Lung (tissue), 12 donors: ENCODE data around the gene TANC2. TPM values are rescaled to one million over a fixed set of nuclear protein-coding genes. Genes with fewer than 3 reads are reported as not detected.

Experiments used
- ATAC-seq: fragments of 200-7000 bp; cut with Tn5 transposase; one replicate; pipeline ENCODE4 v1.9.1; 2020; ENCODE audit warnings: moderate number of reproducible peaks; ENCODE audit not compliant: insufficient read depth, low FRiP score
- DNase-seq, 3 donors: peaks; one replicate each; pipeline ENCODE4 v3.0.0-alpha.2; 2013 to 2017
- H3K27ac ChIP-seq, 2 donors: one replicate each; pipeline ENCODE4 v1.5.1; 2013; ENCODE audit warnings: mild to moderate bottlenecking in 2 of 2, moderate library complexity in 2 of 2, control low read depth in 1 of 2, inconsistent platforms in 1 of 2, low read depth in 1 of 2, low read length in 1 of 2
- H3K27me3 ChIP-seq, 3 donors: one replicate each; pipeline ENCODE4 v1.5.1; 2013; ENCODE audit warnings: low read length in 2 of 3; ENCODE audit not compliant: control insufficient read depth in 3 of 3, insufficient read depth in 3 of 3
- H3K36me3 ChIP-seq, 4 donors: one replicate each; pipeline ENCODE4 v1.5.1; 2013; ENCODE audit warnings: low read length in 4 of 4, mild to moderate bottlenecking in 1 of 4, moderate library complexity in 1 of 4; ENCODE audit not compliant: control insufficient read depth in 4 of 4, insufficient read depth in 4 of 4
- H3K4me1 ChIP-seq, 5 donors: one replicate each; pipeline ENCODE4 v1.5.1; 2013; ENCODE audit warnings: low read length in 5 of 5, mild to moderate bottlenecking in 2 of 5, moderate library complexity in 1 of 5; ENCODE audit not compliant: control insufficient read depth in 5 of 5, insufficient read depth in 5 of 5
- H3K4me3 ChIP-seq: one replicate; pipeline ENCODE4 v1.5.1; 2013; ENCODE audit warnings: mild to moderate bottlenecking, control low read depth, moderate library complexity
- H3K9ac ChIP-seq, 2 donors: one replicate each; pipeline ENCODE4 v1.5.1; 2013; ENCODE audit warnings: low read length in 2 of 2, control low read depth in 1 of 2; ENCODE audit not compliant: insufficient read depth in 1 of 2
- H3K9me3 ChIP-seq, 4 donors: one replicate each; pipeline ENCODE4 v1.5.1; 2013; ENCODE audit warnings: low read length in 3 of 4, mild to moderate bottlenecking in 1 of 4, moderate library complexity in 1 of 4; ENCODE audit not compliant: control insufficient read depth in 4 of 4, insufficient read depth in 3 of 4
- CTCF ChIP-seq: IDR thresholded peaks from 2 replicates; pipeline ENCODE4 v1.5.1; 2012; ENCODE audit warnings: mild to moderate bottlenecking; ENCODE audit errors: control extremely low read depth, extremely low read depth
- WGBS, 2 donors: extraction: QIAGEN DNeasy Blood & Tissue Kit; methylation state at CpG; one replicate each; pipeline ENCODE4 v1.1.7; 2013; 5-methylcytosine and 5-hydroxymethylcytosine counted together
- polyA plus RNA-seq, 2 donors: library from polyadenylated mRNA; stranded (reverse); fragments of 200-250 nt; gene quantifications; one replicate each; pipeline ENCODE4 v1.2.1, GENCODE V29; 2013
- total RNA-seq, 2 donors: library from RNA; depleted of rRNA in 1 of 2; stranded (reverse); fragments of >200 nt in 1 of 2; gene quantifications; one replicate each; pipeline ENCODE4 v1.2.1, GENCODE V29; 2014 to 2021
- donor health status: control.
- donor health status: control.
- donor health status: Bipolar disorder and iron deficiency.
- donor health status: healthy.
- donor health status: DM: yes; HTN: yes; CAD: no.

The TANC2 gene
- total and polyA plus RNA-seq, 4 donors = 15.0 to 136 (median 52.4) TPM

DNA sequence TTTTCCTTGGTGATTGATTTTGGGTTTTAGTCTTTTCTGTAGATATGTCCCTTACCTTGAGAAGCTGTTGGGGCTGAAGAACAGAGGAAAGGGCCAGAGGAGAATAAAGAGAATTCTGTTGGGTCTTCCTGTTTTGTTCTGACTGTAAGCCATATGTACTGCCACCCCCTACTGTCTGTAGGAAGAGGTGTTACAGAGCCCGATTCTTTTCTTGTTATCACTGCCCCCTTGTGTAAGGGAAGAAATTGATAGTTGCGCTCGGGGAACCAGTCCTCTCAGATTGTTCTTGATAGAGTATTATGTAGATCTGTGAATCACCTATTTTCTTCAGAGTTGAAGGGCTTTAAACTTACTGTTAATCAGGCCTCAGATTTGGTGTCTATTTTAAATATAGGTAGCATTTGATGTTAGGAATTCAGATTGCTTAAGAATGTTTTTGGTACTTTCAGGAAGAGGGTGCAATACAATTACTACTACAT, 2.4 kb downstream of the TANC2 start:
- Histone ChIP-seq H3K9me3 (no peaks in the 10 kb centered on the region), H3K36me3 (no peaks in the 10 kb centered on the region), H3K27me3 (no peaks in the 10 kb centered on the region), H3K9ac (peak overlapping the region in 1 of 2 donors; percentile 87), H3K4me3 (no peak overlapping the region), H3K4me1 (peaks cover 0 to 33% (median 5%) of the 10 kb centered on the region in 5 donors), H3K27ac (no peak overlapping the region)
- DNase-seq (peak; percentile 61 to 89 (median 86)), ATAC-seq (peak; percentile 65)
- peak; percentile 90 for TF ChIP-seq CTCF
- WGBS, 2 donors = 1% methylated on average over 3 of the region's 3 CpGs

DNA sequence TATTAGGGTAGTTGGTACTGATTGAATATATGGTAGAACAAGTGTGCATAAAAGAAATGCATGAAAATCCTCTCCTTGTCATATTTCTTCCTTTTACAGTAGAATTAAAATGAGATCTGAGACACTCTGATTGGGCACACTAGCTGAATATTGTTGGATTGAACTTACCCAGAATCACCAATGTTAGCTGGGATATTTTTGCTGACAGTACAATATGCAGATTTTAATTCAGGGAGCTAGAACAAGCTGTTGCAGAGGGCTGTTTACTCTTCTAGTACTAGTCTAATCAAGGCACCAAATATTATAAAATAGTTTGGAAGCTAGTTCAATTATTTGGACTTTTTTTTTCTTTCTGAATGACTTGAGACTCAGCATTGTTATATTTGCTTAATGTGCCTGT, 4.6 kb downstream of the TANC2 start:
- H3K36me3 ChIP-seq = no peaks in the 10 kb centered on the region
- H3K4me3 ChIP-seq = no peak overlapping the region
- H3K27me3 ChIP-seq = no peaks in the 10 kb centered on the region
- no peaks in the 10 kb centered on the region for H3K9me3 ChIP-seq
- peaks cover 0 to 28% (median 5%) of the 10 kb centered on the region in 5 donors for H3K4me1 ChIP-seq
- no peak overlapping the region for H3K9ac ChIP-seq
- ATAC-seq (no peak), DNase-seq (no peak)
- no peak overlapping the region for H3K27ac ChIP-seq
- TF ChIP-seq CTCF = no peak

- peaks cover 0 to 25% (median 5%) of the 10 kb centered on the region in 5 donors for H3K4me1 ChIP-seq
- no peak for TF ChIP-seq CTCF
- H3K9me3 ChIP-seq = no peaks in the 10 kb centered on the region
- ATAC-seq (no peak), DNase-seq (no peak)
- no peak overlapping the region for H3K9ac ChIP-seq
- H3K4me3 ChIP-seq = no peak overlapping the region
- H3K27ac ChIP-seq = no peak overlapping the region
- H3K27me3 ChIP-seq = no peaks in the 10 kb centered on the region
- 79 to 91% methylated on average over 4 of the region's 4 CpGs for WGBS, 2 donors
- no peaks in the 10 kb centered on the region for H3K36me3 ChIP-seq
Observed at GRCh38 chr17:62971853-62972252, 5.8 kb downstream of the TANC2 start.

GRCh38 chr17:62974788-62975187, 8.8 kb downstream of the TANC2 start:
- no peak overlapping the region for H3K4me3 ChIP-seq
- no peaks in the 10 kb centered on the region for H3K9me3 ChIP-seq
- no peak overlapping the region for H3K9ac ChIP-seq
- H3K4me1 ChIP-seq = no peaks in the 10 kb centered on the region
- no peak for TF ChIP-seq CTCF
- ATAC-seq (no peak), DNase-seq (no peak)
- no peak overlapping the region for H3K27ac ChIP-seq
- H3K36me3 ChIP-seq = no peaks in the 10 kb centered on the region
- no peaks in the 10 kb centered on the region for H3K27me3 ChIP-seq
- WGBS, 2 donors = 95% methylated on average over 4 of the region's 4 CpGs
